ENCODE measurements around the gene SUCLG1.

Gene SUCLG1

GRCh38 chr2:84441036-84441435 lies 18.0 kb downstream of the SUCLG1 start:
- no peak for TF ChIP-seq CTCF (IDR thresholded peaks at IDR 0.05; ENCODE audit: extremely low read depth, missing control alignments)
- DNase-seq (ENCODE audit: low spot score), result no peak

DNA sequence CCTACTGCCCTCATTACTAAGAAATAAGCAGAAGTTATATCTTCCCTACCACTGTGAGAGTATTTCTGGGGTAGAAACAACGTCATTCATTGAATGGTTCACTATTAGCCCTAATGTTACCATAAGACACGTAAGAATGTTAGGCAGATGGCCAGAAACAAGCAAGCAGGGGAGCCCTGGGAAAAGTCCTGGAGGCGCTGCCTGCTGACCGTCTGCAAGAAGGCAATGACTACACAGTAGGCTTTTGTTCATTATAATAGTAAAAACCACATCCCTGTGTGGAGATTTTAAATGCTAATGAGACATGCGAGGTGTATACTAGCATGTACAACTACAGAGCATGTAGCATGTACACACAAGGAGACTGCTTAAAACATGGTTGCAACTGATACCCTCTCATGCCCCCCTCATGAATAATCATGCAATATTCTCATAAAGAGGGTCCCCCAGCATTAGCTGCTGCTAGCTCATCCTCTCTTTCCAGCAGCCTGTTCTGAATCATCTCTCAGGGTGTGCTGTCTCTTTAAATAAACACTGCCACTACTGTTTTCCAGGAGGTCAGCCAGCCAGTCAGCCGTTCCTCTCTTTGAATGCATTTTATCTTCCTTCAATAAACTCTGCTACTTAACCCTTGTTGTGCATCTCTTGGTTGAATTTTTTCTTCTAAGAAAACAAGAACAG lies 23.6 kb downstream of the SUCLG1 start:
- TF ChIP-seq CTCF (IDR thresholded peaks at IDR 0.05; ENCODE audit: extremely low read depth, missing control alignments), result no peak
- DNase-seq (ENCODE audit: low spot score), result no peak

- no peak for DNase-seq (ENCODE audit: low spot score)
- no peak for TF ChIP-seq CTCF (IDR thresholded peaks at IDR 0.05; ENCODE audit: extremely low read depth, missing control alignments)
These were observed 29.8 kb downstream of the SUCLG1 start for GRCh38 chr2:84429328-84429727.

GRCh38 chr2:84427235-84428138 lies 31.6 kb downstream of the SUCLG1 start:
- no peak for TF ChIP-seq CTCF (IDR thresholded peaks at IDR 0.05; ENCODE audit: extremely low read depth, missing control alignments)
- DNase-seq (ENCODE audit: low spot score), result no peak

- TF ChIP-seq CTCF (IDR thresholded peaks at IDR 0.05; ENCODE audit: extremely low read depth, missing control alignments), result no peak
These were observed 33.8 kb downstream of the SUCLG1 start for GRCh38 chr2:84425310-84425709.

DNA sequence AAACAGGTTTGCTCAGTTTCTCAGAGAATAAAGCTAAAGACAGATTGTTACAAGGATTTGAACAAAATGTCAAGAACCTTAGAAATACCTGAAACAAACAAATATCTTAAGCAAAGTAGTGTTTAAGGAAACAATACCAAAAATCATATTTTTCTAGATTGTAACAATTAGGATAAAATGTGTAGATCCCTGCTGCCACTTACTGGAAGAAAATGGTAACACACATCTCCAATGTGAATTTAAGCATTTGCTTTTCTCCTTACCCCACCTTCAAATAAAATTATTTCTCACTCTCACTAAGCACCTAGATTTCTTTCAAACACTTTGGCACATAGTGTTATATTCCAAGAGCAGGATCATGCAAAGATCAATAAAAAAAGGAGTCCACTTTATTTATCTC lies 34.9 kb downstream of the SUCLG1 start:
- no peak for DNase-seq (ENCODE audit: low spot score)
- TF ChIP-seq CTCF (IDR thresholded peaks at IDR 0.05; ENCODE audit: extremely low read depth, missing control alignments), result no peak

More at GRCh38 chr2:84425310-84425709, 33.8 kb downstream of the SUCLG1 start:
- no peak for DNase-seq (ENCODE audit: low spot score)

GRCh38 chr2:84421791-84422190 lies 37.3 kb downstream of the SUCLG1 start:
- DNase-seq (ENCODE audit: low spot score), result no peak
- TF ChIP-seq CTCF (IDR thresholded peaks at IDR 0.05; ENCODE audit: extremely low read depth, missing control alignments), result no peak
